B cell (primary cell): ENCODE measurements around the gene PNPLA2. TPM values are rescaled to one million over a fixed set of nuclear protein-coding genes. Genes with fewer than 3 reads are reported as not detected.
A peak's percentile ranks its signal among the peaks of the same experiment; 100 is the strongest.

ENCODE experiments used
- ATAC-seq: fragments of 200-7000 bp; cut with Tn5 transposase; one replicate; pipeline ENCODE4 v1.10.0; 2021; ENCODE audit warnings: low read depth, mild to moderate bottlenecking, moderate number of reproducible peaks, moderate library complexity
- CTCF ChIA-PET: fragments of 350-600 bp; sonication (Branson Sonifier 250); formaldehyde crosslinking; loops from one replicate; lab custom pipeline; 2021; ENCODE audit warnings: antibody characterized with exemption, inconsistent platforms; lab: Charles Lee
- POLR2A ChIA-PET: fragments of 350-600 bp; sonication (Branson Sonifier 250); formaldehyde crosslinking; loops from one replicate; lab custom pipeline; 2021; ENCODE audit warnings: antibody characterized with exemption; lab: Charles Lee
- DNase-seq: peaks from one replicate; pipeline ENCODE4 v3.0.0; 2013
- H2AFZ ChIP-seq: 2 replicates; pipeline ENCODE4 v1.6.1; 2012; ENCODE audit warnings: mild to moderate bottlenecking, low read depth, low read length; ENCODE audit not compliant: insufficient read depth, poor library complexity, severe bottlenecking
- H3K27ac ChIP-seq, 2 donors: 1 replicate in 1 of 2; 2 replicates in 1 of 2; pipeline ENCODE4 v1.5.1; 2012 to 2013; ENCODE audit warnings: low read length in 2 of 2, mild to moderate bottlenecking in 2 of 2, moderate library complexity in 1 of 2
- H3K27me3 ChIP-seq, 4 experiments: fragments of 200-600 bp in 1 of 4; sonication (generic) in 1 of 4; replicated peaks in 1 of 4; 1 replicate in 2 of 4; 2 replicates in 2 of 4; pipeline versions ENCODE4 v1.6.1 to v1.7.0; 2013 to 2016; ENCODE audit warnings: low read length in 3 of 4, mild to moderate bottlenecking in 2 of 4, mixed read lengths in 1 of 4, moderate library complexity in 1 of 4; ENCODE audit not compliant: insufficient read depth in 4 of 4, control insufficient read depth in 3 of 4; ENCODE audit errors: control extremely low read depth in 1 of 4
- H3K36me3 ChIP-seq, 2 experiments: replicated peaks in 1 of 2; 1 replicate in 1 of 2; 2 replicates in 1 of 2; pipeline versions ENCODE4 v1.6.1 to v1.7.1; 2013; ENCODE audit warnings: low read length in 1 of 2; ENCODE audit not compliant: insufficient read depth in 2 of 2, control insufficient read depth in 1 of 2; ENCODE audit errors: control extremely low read depth in 1 of 2, extremely low read depth in 1 of 2
- H3K4me1 ChIP-seq, 2 donors: fragments of 200-600 bp in 1 of 2; sonication (generic) in 1 of 2; 1 replicate in 1 of 2; 2 replicates in 1 of 2; pipeline versions ENCODE4 v1.5.1 to v1.6.1; 2013 to 2017; ENCODE audit warnings: low read length in 2 of 2; ENCODE audit not compliant: control insufficient read depth in 2 of 2, insufficient read depth in 2 of 2
- H3K4me2 ChIP-seq: replicated peaks from 2 replicates; pipeline ENCODE3; 2012; ENCODE audit warnings: mild to moderate bottlenecking, low read depth, low read length; ENCODE audit not compliant: poor library complexity, severe bottlenecking
- H3K4me3 ChIP-seq, 5 experiments: fragments of 200-600 bp in 1 of 5; sonication (generic) in 1 of 5; 1 replicate in 3 of 5; 2 replicates in 2 of 5; pipeline versions ENCODE4 v1.5.1 to v1.7.0; 2011 to 2016; ENCODE audit warnings: low read length in 4 of 5, mild to moderate bottlenecking in 4 of 5, low read depth in 2 of 5, control low read depth in 1 of 5, moderate library complexity in 1 of 5; ENCODE audit not compliant: insufficient read depth in 1 of 5; ENCODE audit errors: control extremely low read depth in 1 of 5, extremely low read depth in 1 of 5
- H3K79me2 ChIP-seq: fragments of 200-600 bp; sonication (generic); one replicate; pipeline ENCODE4 v1.6.0; 2016; ENCODE audit warnings: low read length; ENCODE audit not compliant: control insufficient read depth, insufficient read depth
- H3K9ac ChIP-seq: fragments of 200-600 bp; sonication (generic); 2 replicates; pipeline ENCODE4 v1.6.1; 2017; ENCODE audit warnings: mild to moderate bottlenecking, low read length, moderate library complexity
- H3K9me3 ChIP-seq, 3 donors: one replicate each; pipeline versions ENCODE4 v1.6.1 to v1.7.1; 2013; ENCODE audit warnings: low read length in 2 of 3; ENCODE audit not compliant: control insufficient read depth in 2 of 3, insufficient read depth in 1 of 3; ENCODE audit errors: control extremely low read depth in 1 of 3
- H4K20me1 ChIP-seq: 2 replicates; pipeline ENCODE4 v1.6.0; 2012; ENCODE audit warnings: mild to moderate bottlenecking, low read length; ENCODE audit not compliant: insufficient read depth, control insufficient read depth, poor library complexity, severe bottlenecking
- H3K27ac Mint-ChIP-seq: one replicate; pipeline ENCODE4 v1.8.0; 2021; ENCODE audit warnings: mixed read lengths
- H3K27me3 Mint-ChIP-seq: one replicate; pipeline ENCODE4 v1.8.0; 2021; ENCODE audit warnings: mixed read lengths
- H3K4me1 Mint-ChIP-seq: one replicate; pipeline ENCODE4 v1.8.0; 2021; ENCODE audit warnings: mixed read lengths
- H3K4me3 Mint-ChIP-seq: one replicate; pipeline ENCODE4 v1.8.0; 2021; ENCODE audit warnings: mixed read lengths
- H3K9me3 Mint-ChIP-seq: one replicate; pipeline ENCODE4 v1.8.0; 2022; ENCODE audit warnings: mixed read lengths; ENCODE audit not compliant: insufficient read depth
- CTCF ChIP-seq: fragments of 200-600 bp; IDR thresholded peaks from one replicate; pipeline ENCODE4 v1.8.0; 2022; ENCODE audit warnings: antibody characterized with exemption, mild to moderate bottlenecking
- EZH2 ChIP-seq: IDR thresholded peaks from 2 replicates; pipeline ENCODE4 v1.6.1; 2012; ENCODE audit warnings: borderline replicate concordance, low read depth, mild to moderate bottlenecking, moderate library complexity, low read length; ENCODE audit not compliant: insufficient read depth, poor library complexity, severe bottlenecking
- WGBS: methylation state at CpG from one replicate; pipeline ENCODE4 v1.1.5; 2013; ENCODE audit warnings: missing lambda C conversion rate; ENCODE audit not compliant: insufficient coverage; 5-methylcytosine and 5-hydroxymethylcytosine counted together
- intact Hi-C: fragments of 100-400 bp; cut with micrococcal nuclease; formaldehyde crosslinking; loops from one replicate; pipeline ENCODE4 v1.10.0; 2022
- polyA plus RNA-seq: library from polyadenylated mRNA; depleted of rRNA; stranded (reverse); fragments of >200 nt; gene quantifications from 2 replicates; pipeline ENCODE4 v1.2.3, GENCODE V29; 2012
- total RNA-seq, 2 donors: library from RNA; stranded (reverse); fragments of 120-200 nt in 1 of 2; gene quantifications; 1 replicate in 1 of 2; 2 replicates in 1 of 2; pipeline versions ENCODE4 v1.2.3 to v1.2.4, GENCODE V29; 2013 to 2022

The PNPLA2 gene
- total and polyA plus RNA-seq, 2 donors (not counting 1 experiment from before 2014, with no cell fraction given) = 208 to 276 TPM

GRCh38 chr11:842370-843002 lies 23.8 kb downstream of the PNPLA2 start, which contains the start of the genes POLR2L and TSPAN4:
POLR2L (minus strand) TSS chr11:842529; CDS start chr11:842508, 21 bp downstream.
TSPAN4 (plus strand) TSS chr11:842852; CDS start chr11:850305, 7,453 bp downstream.
- H3K36me3 ChIP-seq = peaks cover 0 to 17% of the 10 kb centered on the region in 2 experiments
- no peaks in the 10 kb centered on the region for H3K27me3 Mint-ChIP-seq
- H3K4me1 ChIP-seq = peaks cover 26 to 37% of the 10 kb centered on the region in 2 donors
- peak within 1 kb of the TSS; percentile 91 for H3K27ac Mint-ChIP-seq
- ChIA-PET POLR2A (interaction anchor here (0.6 to 5.2 kb wide), 11 partner anchors 8 to 540 kb away, joined by 3 to 29 read pairs (median 6); partner anchors contain the start of genes CD151, CRACR2B, PNPLA2 and RPLP2), CTCF (interaction anchor here (0.8 to 1.6 kb wide), 4 partner anchors 9 to 44 kb away, joined by 3 to 6 read pairs (median 3); partner anchors contain the start of genes CD151 and CRACR2B)
- peak within 1 kb of the TSS; percentile 96 for H2AFZ ChIP-seq
- ATAC-seq (peak; percentile 84), DNase-seq (peak; percentile 97)
- WGBS = under 1% methylated on average over 87 of the region's 87 CpGs
- peaks cover 0 to 30% (median 6%) of the 10 kb centered on the region in 4 experiments for H3K27me3 ChIP-seq
- H3K9me3 ChIP-seq = no peaks in the 10 kb centered on the region
- H3K4me1 Mint-ChIP-seq = peaks cover 27% of the 10 kb centered on the region
- H3K4me3 Mint-ChIP-seq = peak within 1 kb of the TSS; percentile 88
- H3K79me2 ChIP-seq = peaks cover 20% of the 10 kb centered on the region
- H4K20me1 ChIP-seq = peaks cover 39% of the 10 kb centered on the region
- intact Hi-C loops = loop anchor here (1.0 to 5.0 kb wide), 5 partner anchors 9 to 1010 kb away; partner anchors contain the start of genes CHID1, LSP1 and RPLP2
- peak within 1 kb of the TSS; percentile 88 for H3K4me2 ChIP-seq
- H3K9me3 Mint-ChIP-seq = no peaks in the 10 kb centered on the region
- H3K9ac ChIP-seq = peak within 1 kb of the TSS; percentile 85
- H3K4me3 ChIP-seq = peak within 1 kb of the TSS; percentile 69 to 96 (median 76)
- peak within 1 kb of the TSS in 1 of 2 donors; percentile 93 for H3K27ac ChIP-seq
- no peak for TF ChIP-seq EZH2
- no peak for TF ChIP-seq CTCF
